Karpas-422 (cell line): ENCODE data around the gene NELL2. TPM values are rescaled to one million over a fixed set of nuclear protein-coding genes. Genes with fewer than 3 reads are reported as not detected.

Experiments
- DNase-seq: peaks from one replicate; pipeline ENCODE4 v3.0.0-alpha.2; 2015
- H2AFZ ChIP-seq: fragments of 200-600 bp; sonication (generic); 2 replicates; pipeline ENCODE4 v1.6.1; 2014; ENCODE audit warnings: antibody characterized with exemption, low read length, mixed read lengths
- H3K27ac ChIP-seq: fragments of 200-600 bp; sonication (generic); 2 replicates; pipeline ENCODE4 v1.5.1; 2014; ENCODE audit warnings: mild to moderate bottlenecking, low read length, moderate library complexity
- H3K27me3 ChIP-seq: fragments of 200-600 bp; sonication (generic); 2 replicates; pipeline ENCODE4 v1.6.1; 2014; ENCODE audit warnings: low read length, mixed read lengths
- H3K36me3 ChIP-seq: fragments of 200-600 bp; sonication (generic); 2 replicates; pipeline ENCODE4 v1.6.1; 2014; ENCODE audit warnings: low read length, mixed read lengths; ENCODE audit not compliant: insufficient read depth
- H3K4me1 ChIP-seq: fragments of 200-600 bp; sonication (generic); 2 replicates; pipeline ENCODE4 v1.6.1; 2014; ENCODE audit warnings: mild to moderate bottlenecking, low read length, mixed read lengths
- H3K4me2 ChIP-seq: fragments of 200-600 bp; sonication (generic); 2 replicates; pipeline ENCODE4 v1.6.1; 2014; ENCODE audit warnings: low read length, low read depth, mild to moderate bottlenecking; ENCODE audit not compliant: poor library complexity, severe bottlenecking
- H3K4me3 ChIP-seq: fragments of 200-600 bp; sonication (generic); 2 replicates; pipeline ENCODE4 v1.5.1; 2014; ENCODE audit warnings: mild to moderate bottlenecking, antibody characterized with exemption, low read length, mixed read lengths
- H3K79me2 ChIP-seq: fragments of 200-600 bp; sonication (generic); 2 replicates; pipeline ENCODE4 v1.6.1; 2014; ENCODE audit warnings: mild to moderate bottlenecking, low read length, mixed read lengths
- H3K9ac ChIP-seq: fragments of 200-600 bp; sonication (generic); 2 replicates; pipeline ENCODE4 v1.6.0; 2014; ENCODE audit warnings: low read length
- H3K9me2 ChIP-seq: fragments of 200-600 bp; sonication (generic), shearing (Covaris generic); replicated peaks from 2 replicates; pipeline ENCODE4 v1.6.0; 2014; ENCODE audit warnings: mild to moderate bottlenecking, low read length, moderate library complexity; ENCODE audit not compliant: insufficient read depth
- H3K9me3 ChIP-seq: fragments of 300-700, 200-600 bp; sonication (generic); 2 replicates; pipeline ENCODE4 v1.6.1; 2014; ENCODE audit warnings: low read length, mixed read lengths
- H4K20me1 ChIP-seq: fragments of 200-600 bp; sonication (generic); 2 replicates; pipeline ENCODE4 v1.6.1; 2014; ENCODE audit warnings: mild to moderate bottlenecking, antibody characterized with exemption, low read length, low read depth; ENCODE audit not compliant: insufficient read depth
- small RNA-seq: library from RNA; depleted of rRNA; stranded (forward); fragments of <200 nt; gene quantifications from one replicate; pipeline ENCODE3, GENCODE V24; 2014
- total RNA-seq: library from RNA; depleted of rRNA; stranded (reverse); fragments of >200 nt; shearing (Covaris generic); gene quantifications from 2 replicates; pipeline ENCODE4 v1.2.3, GENCODE V29; 2014; ENCODE audit warnings: low replicate concordance; rRNA removed

NELL2 gene
- total RNA-seq, 1 experiment from 2014 or later = 188 TPM

DNA sequence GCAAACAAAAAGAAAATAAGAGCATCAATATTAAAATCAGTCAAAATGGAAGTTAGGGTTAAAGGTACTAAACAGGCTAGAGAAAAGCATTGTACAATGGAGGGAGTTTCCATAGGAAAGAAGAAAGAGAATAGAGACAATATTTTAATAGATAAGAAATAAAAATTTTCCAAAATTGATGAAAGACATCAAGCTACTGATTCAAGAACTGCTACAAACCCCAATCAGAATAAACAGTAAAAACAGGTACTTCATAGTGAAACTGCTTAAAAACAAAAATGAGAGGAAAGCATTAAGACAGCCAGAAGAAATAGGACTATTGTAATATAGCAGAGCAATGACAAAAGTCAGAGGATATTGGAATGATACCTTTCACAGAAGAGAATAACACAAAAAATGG, 413.4 kb downstream of the NELL2 start:
- no peak overlapping the region for H2AFZ ChIP-seq
- H3K4me3 ChIP-seq = no peak overlapping the region
- no peaks in the 10 kb centered on the region for H3K36me3 ChIP-seq
- no peak overlapping the region for H3K9ac ChIP-seq
- no peak for DNase-seq
- no peaks in the 10 kb centered on the region for H3K27me3 ChIP-seq
- H3K4me2 ChIP-seq = no peak overlapping the region
- no peaks in the 10 kb centered on the region for H3K9me2 ChIP-seq
- no peak overlapping the region for H3K27ac ChIP-seq
- H4K20me1 ChIP-seq = no peaks in the 10 kb centered on the region
- H3K79me2 ChIP-seq = no peaks in the 10 kb centered on the region
- 0 out of 2 replicates have a peak, but pooled peaks cover 7% of the 10 kb centered on the region for H3K9me3 ChIP-seq
- peaks cover 5% of the 10 kb centered on the region; the same call in 1 of the 2 replicates for H3K4me1 ChIP-seq

DNA sequence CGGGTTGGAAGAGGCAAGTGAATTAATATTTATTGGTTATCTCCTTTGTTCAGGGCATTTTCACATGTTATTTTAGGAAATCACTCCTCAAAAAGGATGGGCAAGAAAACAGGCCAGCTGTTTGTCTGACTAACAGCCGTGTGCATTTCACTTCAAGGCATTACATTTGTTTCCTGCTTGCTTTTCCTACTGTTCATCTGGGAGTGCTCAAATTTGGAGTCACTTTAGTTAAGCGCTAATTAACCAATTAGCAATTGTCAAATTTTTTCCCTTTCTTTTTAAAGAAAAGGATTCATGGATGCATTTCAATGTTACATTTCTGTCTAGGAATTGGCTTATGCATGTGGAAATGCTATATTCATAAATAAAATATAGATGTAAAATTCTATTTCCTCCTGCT, 415.9 kb downstream of the NELL2 start:
- H3K27ac ChIP-seq = no peak overlapping the region
- no peak for DNase-seq
- peaks cover 5% of the 10 kb centered on the region; the same call in 1 of the 2 replicates for H3K4me1 ChIP-seq
- H3K27me3 ChIP-seq = no peaks in the 10 kb centered on the region
- H3K36me3 ChIP-seq = no peaks in the 10 kb centered on the region
- no peaks in the 10 kb centered on the region for H4K20me1 ChIP-seq
- H3K9me2 ChIP-seq = no peaks in the 10 kb centered on the region
- no peak overlapping the region for H3K4me2 ChIP-seq
- H3K9me3 ChIP-seq = no peaks in the 10 kb centered on the region
- no peak overlapping the region for H3K4me3 ChIP-seq
- H3K9ac ChIP-seq = no peak overlapping the region
- H2AFZ ChIP-seq = no peak overlapping the region
- H3K79me2 ChIP-seq = no peaks in the 10 kb centered on the region

DNA sequence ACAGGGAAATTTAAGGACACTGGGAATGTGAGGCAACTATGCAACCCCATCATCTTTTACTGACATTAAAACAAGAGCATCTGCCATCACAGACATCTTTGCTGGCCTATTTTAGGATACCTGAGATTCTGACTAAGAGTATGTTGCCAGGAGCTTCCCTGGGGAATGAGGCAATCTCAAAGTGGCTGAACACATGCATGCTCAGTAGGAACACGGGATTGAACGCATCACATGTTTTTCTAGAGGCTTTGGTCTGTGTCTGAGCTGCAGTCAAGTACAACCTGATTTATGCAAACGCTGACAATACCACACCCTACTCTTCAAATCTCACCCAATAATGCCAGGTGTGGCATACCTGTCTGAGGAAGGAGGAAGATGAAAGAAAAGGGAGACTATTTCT, 416.5 kb downstream of the NELL2 start:
- H3K9me2 ChIP-seq = no peaks in the 10 kb centered on the region
- no peak overlapping the region for H2AFZ ChIP-seq
- no peak overlapping the region for H3K4me2 ChIP-seq
- no peaks in the 10 kb centered on the region for H3K27me3 ChIP-seq
- no peaks in the 10 kb centered on the region for H3K79me2 ChIP-seq
- peaks cover 5% of the 10 kb centered on the region; the same call in 1 of the 2 replicates for H3K4me1 ChIP-seq
- no peak overlapping the region for H3K27ac ChIP-seq
- H3K9ac ChIP-seq = no peak overlapping the region
- H3K4me3 ChIP-seq = no peak overlapping the region
- DNase-seq = no peak
- no peaks in the 10 kb centered on the region for H4K20me1 ChIP-seq
- H3K36me3 ChIP-seq = no peaks in the 10 kb centered on the region
- H3K9me3 ChIP-seq = no peaks in the 10 kb centered on the region

Small RNA genes lying within 50 kb of the gene (small RNA-seq; reads per million reads assigned to genes)
- gene RF00019 = not detected

Other genes starting within 250 kb of the NELL2 start
- gene DBX2, start 174.8 kb upstream of the NELL2 start, total RNA-seq = not detected in 2 replicates